Heart left ventricle (tissue), 16 donors: ENCODE measurements around the gene KLHDC8A. TPM values are rescaled to one million over a fixed set of nuclear protein-coding genes. Genes with fewer than 3 reads are reported as not detected.
"Not testable (repeated sequence)": the region's sequence is repeated elsewhere in the genome, so short reads cannot be mapped to it uniquely, and the experiment has no call there.

Experiments used
- ATAC-seq, 4 donors: fragments of 200-7000 bp; cut with Tn5 transposase; one replicate each; pipeline ENCODE4 v1.9.1; 2020 to 2022; ENCODE audit warnings: moderate library complexity in 4 of 4, mild to moderate bottlenecking in 3 of 4, moderate number of reproducible peaks in 1 of 4
- DNase-seq, 5 donors: peaks; one replicate each; pipeline ENCODE4 v3.0.0-alpha.2; 2020
- H3K27ac ChIP-seq, 12 donors: fragments of 200-600 bp; sonication (generic) in 4 of 12; one replicate each; pipeline versions ENCODE4 v1.5.0 to v1.8.0; 2016 to 2022; ENCODE audit warnings: mild to moderate bottlenecking in 2 of 12
- H3K27me3 ChIP-seq, 9 donors: fragments of 200-600 bp; sonication (generic) in 2 of 9; one replicate each; pipeline versions ENCODE4 v1.5.1 to v1.8.0; 2016 to 2022; ENCODE audit warnings: mild to moderate bottlenecking in 3 of 9
- H3K36me3 ChIP-seq, 9 donors: fragments of 200-600 bp; sonication (generic) in 2 of 9; one replicate each; pipeline versions ENCODE4 v1.5.0 to v1.8.0; 2018 to 2022; ENCODE audit warnings: mild to moderate bottlenecking in 2 of 9
- H3K4me1 ChIP-seq, 12 donors: fragments of 200-600 bp; sonication (generic) in 4 of 12; one replicate each; pipeline versions ENCODE4 v1.5.0 to v1.8.0; 2016 to 2022; ENCODE audit warnings: mild to moderate bottlenecking in 3 of 12
- H3K4me3 ChIP-seq, 12 donors: fragments of 200-600 bp; sonication (generic) in 4 of 12; one replicate each; pipeline versions ENCODE4 v1.5.0 to v1.8.0; 2017 to 2022; ENCODE audit warnings: mild to moderate bottlenecking in 9 of 12, moderate library complexity in 4 of 12
- H3K9me3 ChIP-seq, 12 donors: fragments of 200-600 bp; sonication (generic) in 4 of 12; one replicate each; pipeline versions ENCODE4 v1.5.0 to v1.8.0; 2016 to 2022; ENCODE audit warnings: mild to moderate bottlenecking in 1 of 12
- CTCF ChIP-seq, 12 donors: fragments of 200-600 bp; sonication (generic) in 4 of 12; IDR thresholded peaks; one replicate each; pipeline versions ENCODE4 v1.5.0 to v1.8.0; 2018 to 2022; ENCODE audit warnings: antibody characterized with exemption in 12 of 12, mild to moderate bottlenecking in 5 of 12
- POLR2A ChIP-seq, 2 donors: fragments of 450-650 bp; IDR thresholded peaks; one replicate each; pipeline ENCODE4 v1.6.1; 2017; ENCODE audit warnings: antibody characterized with exemption in 2 of 2, mild to moderate bottlenecking in 2 of 2, moderate library complexity in 2 of 2
- WGBS, 4 donors: extraction: QIAGEN DNeasy Blood & Tissue Kit in 2 of 4; methylation state at CpG; one replicate each; pipeline versions ENCODE4 v1.1.5 to v1.1.7; 2013 to 2018; 5-methylcytosine and 5-hydroxymethylcytosine counted together
- intact Hi-C, 10 donors: fragments of 100-400 bp; cut with DNase I; formaldehyde crosslinking; loops; one replicate each; pipeline versions ENCODE4 v1.11.1 to v1.14.2; 2022
- long read RNA-seq, 3 donors: library from polyadenylated mRNA; unstranded; transcript quantifications; one replicate each; pipeline ENCODE4 v2.0.0, GENCODE V29; 2020 to 2021
- polyA plus RNA-seq, 2 donors: library from polyadenylated mRNA; stranded (reverse); fragments of 200-250 nt; gene quantifications; one replicate each; pipeline ENCODE4 v1.2.3, GENCODE V29; 2013
- total RNA-seq, 9 donors: library from RNA; depleted of rRNA in 2 of 9; stranded (reverse); fragments of >200 nt in 2 of 9; fragmentation: NEBNext Ultra II Directional in 3 of 9; extraction: Animal tissue kit (Norgen Biotek cat#: 25700) in 3 of 9; gene quantifications; one replicate each; pipeline versions ENCODE4 v1.1.0 to v1.2.4, GENCODE V29; 2016 to 2023
- donor health status: ischemic (EF 13 %, LVEDD 7.1; RV severe dilation, severe dysfunction).
- donor health status: healthy with polysubstance abuse.
- donor health status: DM: no; HTN: yes; CAD: no.
- donor health status: DM: no; HTN: no; CAD: no.
- donor health status: ischemic (EF 25% LVEDD 6.9; RV normal size, moderate dysfunction).
- donor health status: ischemic (EF 25% LVEDD 5.7; RV mildly dilated, moderate dysfunction).
- donor health status: healthy.
- donor health status: DM: yes; HTN: yes; CAD: no.
- donor health status: ischemic (EF 35%, LVEDD 5.7; RV mildly dilated, moderate dysfunction).
- donor health status: nonischemic (EF 11% LVEDD 7.7; RV severe dilation, severe dysfunction).
- donor health status: DM: yes; HTN: yes; CAD: no.
- donor health status: PGD.
- donor health status: ischemic (EF 29% LVEDD 5.4; RV normal size, mild dysfunction).
- donor health status: nonischemic (EF 23%, LVEDD 6.1; RV moderate dilation, normal function).

KLHDC8A gene
- total RNA-seq (under 1 TPM in 2 of 9 donors, not detected in 7; 0.14 to 0.18 TPM), polyA plus RNA-seq (under 1 TPM in 1 of 2 donors, not detected in 1; 0.30 TPM)
- long read RNA-seq, donor 1, result 0 reads
- long read RNA-seq, donor 2, result 0 reads
- long read RNA-seq, donor 3, result 0 reads

- no peaks in the 10 kb centered on the region for H3K36me3 ChIP-seq
- WGBS, 4 donors, result 48 to 59% (median 56%) methylated on average over 16 to 20 of the region's 20 CpGs
These were observed at the start of gene KLHDC8A for GRCh38 chr1:205356440-205357139. TSS of gene KLHDC8A (minus strand) at chr1:205356922. CDS start at chr1:205343604, 13,318 bp downstream.

GRCh38 chr1:205406252-205406651, 49.5 kb upstream of the KLHDC8A start:
- H3K4me1 ChIP-seq, H3K27me3 ChIP-seq, H3K4me3 ChIP-seq, H3K36me3 ChIP-seq, ATAC-seq, intact Hi-C loops, DNase-seq, H3K27ac ChIP-seq, H3K9me3 ChIP-seq: not testable (repeated sequence)
- 76 to 87% (median 87%) methylated on average over 3 to 8 of the region's 12 CpGs; no CpG with 5 or more reads in 1 of the 4 donors for WGBS, 4 donors

More at GRCh38 chr1:205356440-205357139, at the start of gene KLHDC8A:
- H3K27me3 ChIP-seq, result peaks cover 0 to 16% (median 8%) of the 10 kb centered on the region in 9 donors
- peak within 1 kb of the TSS in 1 of 12 donors; percentile 5 for H3K27ac ChIP-seq
- H3K4me3 ChIP-seq, result no peak within 1 kb of the TSS
- intact Hi-C loops, result loop anchor here in 3 of 10 donors (5.0 to 10.0 kb wide), 3 partner anchors 78 to 128 kb away; no protein-coding TSS in a partner anchor
- peaks cover 0 to 15% (median 0%) of the 10 kb centered on the region in 12 donors for H3K4me1 ChIP-seq
- TF ChIP-seq POLR2A (IDR thresholded peaks at IDR 0.05) (no peak), CTCF (IDR thresholded peaks at IDR 0.05) (no peak)
- DNase-seq (no peak), ATAC-seq (no peak)
- no peaks in the 10 kb centered on the region for H3K9me3 ChIP-seq

GRCh38 chr1:205404484-205404883, 47.8 kb upstream of the KLHDC8A start:
- H3K9me3 ChIP-seq, H3K27me3 ChIP-seq, H3K4me1 ChIP-seq, ATAC-seq, H3K27ac ChIP-seq, DNase-seq, H3K36me3 ChIP-seq, intact Hi-C loops, H3K4me3 ChIP-seq: not testable (repeated sequence)
- 53 to 87% (median 81%) methylated on average over 1 to 3 of the region's 3 CpGs for WGBS, 4 donors

GRCh38 chr1:205398586-205398985, 41.9 kb upstream of the KLHDC8A start:
- no peak for DNase-seq
- H3K9me3 ChIP-seq, result no peaks in the 10 kb centered on the region
- WGBS, 4 donors, result 89 to 96% (median 95%) methylated on average over 4 of the region's 4 CpGs
- intact Hi-C loops, result loop anchor here in 5 of 10 donors (2.0 to 10.0 kb wide), 5 partner anchors 34 to 246 kb away; no protein-coding TSS in a partner anchor
- H3K4me1 ChIP-seq, result no peaks in the 10 kb centered on the region
- no peak for TF ChIP-seq POLR2A (IDR thresholded peaks at IDR 0.05)
- no peak for TF ChIP-seq CTCF (IDR thresholded peaks at IDR 0.05)
- peaks cover 0 to 15% (median 0%) of the 10 kb centered on the region in 9 donors for H3K27me3 ChIP-seq
- H3K36me3 ChIP-seq, result no peaks in the 10 kb centered on the region
- no peak overlapping the region for H3K4me3 ChIP-seq
- H3K27ac ChIP-seq, result no peak overlapping the region
- no peak for ATAC-seq

GRCh38 chr1:205396967-205397616, 40.4 kb upstream of the KLHDC8A start:
- peak in 1 of 5 donors; percentile 15 for DNase-seq
- H3K4me1 ChIP-seq, result no peaks in the 10 kb centered on the region
- ATAC-seq, result peak in 3 of 4 donors; percentile 48 to 78 (median 59)
- no peak overlapping the region for H3K27ac ChIP-seq
- H3K4me3 ChIP-seq, result no peak overlapping the region
- no peaks in the 10 kb centered on the region for H3K36me3 ChIP-seq
- intact Hi-C loops, result loop anchor here (1.0 to 10.0 kb wide), 10 partner anchors 34 to 248 kb away; no protein-coding TSS in a partner anchor
- no peak for TF ChIP-seq POLR2A (IDR thresholded peaks at IDR 0.05)
- peak; percentile 59 to 83 (median 76) for TF ChIP-seq CTCF (IDR thresholded peaks at IDR 0.05)
- peaks cover 0 to 15% (median 0%) of the 10 kb centered on the region in 9 donors for H3K27me3 ChIP-seq
- WGBS, 4 donors, result 3 to 7% (median 4%) methylated on average over 6 of the region's 6 CpGs
- H3K9me3 ChIP-seq, result no peaks in the 10 kb centered on the region
